GM23338 (cell line): Measurements from ENCODE around the gene YPEL5. TPM values are rescaled to one million over a fixed set of nuclear protein-coding genes. Genes with fewer than 3 reads are reported as not detected.

ENCODE experiments used
- ATAC-seq: fragments of 200-7000 bp; cut with Tn5 transposase; 3 replicates; pipeline ENCODE4 v1.9.1; 2020
- DNase-seq: peaks from one replicate; pipeline ENCODE4 v3.0.0-alpha.2; 2015; ENCODE audit warnings: low spot score
- H2AFZ ChIP-seq: fragments of 200-600 bp; sonication (generic); 2 replicates; pipeline ENCODE4 v1.8.0; 2016; ENCODE audit warnings: antibody characterized with exemption, mild to moderate bottlenecking, moderate library complexity
- H3F3A ChIP-seq: fragments of 200-600 bp; sonication (generic); replicated peaks from 2 replicates; pipeline ENCODE4 v1.8.0; 2017; ENCODE audit warnings: antibody characterized with exemption, mixed run types, low read depth
- H3K27ac ChIP-seq: fragments of 200-600 bp; sonication (generic); 2 replicates; pipeline ENCODE4 v1.6.1; 2016; ENCODE audit warnings: low read depth
- H3K27me3 ChIP-seq: fragments of 200-600 bp; sonication (generic); 2 replicates; pipeline ENCODE4 v1.8.0; 2016; ENCODE audit warnings: mild to moderate bottlenecking, mixed run types, moderate library complexity; ENCODE audit not compliant: insufficient read depth
- H3K36me3 ChIP-seq: fragments of 200-600 bp; sonication (generic); 2 replicates; pipeline ENCODE4 v1.8.0; 2016; ENCODE audit warnings: mild to moderate bottlenecking; ENCODE audit not compliant: insufficient read depth
- H3K4me1 ChIP-seq: fragments of 200-600 bp; sonication (generic); 2 replicates; pipeline ENCODE4 v1.8.0; 2016; ENCODE audit warnings: mild to moderate bottlenecking, moderate library complexity; ENCODE audit not compliant: insufficient read depth
- H3K4me2 ChIP-seq: fragments of 200-600 bp; sonication (generic); 2 replicates; pipeline ENCODE4 v1.7.1; 2017; ENCODE audit warnings: mixed run types
- H3K4me3 ChIP-seq: fragments of 200-600 bp; sonication (generic); 2 replicates; pipeline ENCODE4 v1.6.1; 2016; ENCODE audit warnings: mixed run types
- H3K79me2 ChIP-seq: fragments of 200-600 bp; sonication (generic); replicated peaks from 2 replicates; pipeline ENCODE4 v1.8.0; 2017; ENCODE audit warnings: mild to moderate bottlenecking; ENCODE audit not compliant: insufficient read depth
- H3K9me2 ChIP-seq: fragments of 200-600 bp; sonication (generic); 2 replicates; pipeline ENCODE4 v1.8.0; 2017; ENCODE audit not compliant: insufficient read depth
- H4K20me1 ChIP-seq: fragments of 200-600 bp; sonication (generic); replicated peaks from 2 replicates; pipeline ENCODE4 v1.8.0; 2017; ENCODE audit warnings: mild to moderate bottlenecking; ENCODE audit not compliant: insufficient read depth
- H3K27ac Mint-ChIP-seq: 2 replicates; pipeline ENCODE4 v1.8.0; 2020; ENCODE audit warnings: inconsistent platforms, mild to moderate bottlenecking, moderate library complexity, mixed read lengths
- H3K27me3 Mint-ChIP-seq: 3 replicates; pipeline ENCODE4 v1.8.0; 2022; ENCODE audit warnings: low read depth, mild to moderate bottlenecking, moderate library complexity, mixed read lengths, inconsistent platforms; ENCODE audit not compliant: insufficient read depth, poor library complexity
- H3K36me3 Mint-ChIP-seq: 3 replicates; pipeline ENCODE4 v1.8.0; 2021; ENCODE audit warnings: low read depth, mild to moderate bottlenecking, inconsistent platforms, moderate library complexity, mixed read lengths
- H3K4me1 Mint-ChIP-seq: 3 replicates; pipeline ENCODE4 v1.8.0; 2020; ENCODE audit warnings: mild to moderate bottlenecking, inconsistent platforms, mixed read lengths
- H3K4me3 Mint-ChIP-seq: 3 replicates; pipeline ENCODE4 v1.8.0; 2021; ENCODE audit warnings: moderate library complexity, mild to moderate bottlenecking, inconsistent platforms, mixed read lengths
- H3K9me3 Mint-ChIP-seq: 3 replicates; pipeline ENCODE4 v1.8.0; 2020; ENCODE audit warnings: moderate library complexity, mild to moderate bottlenecking, inconsistent platforms, mixed read lengths
- CREB1 ChIP-seq: fragments of 250-450 bp; sonication (Bioruptor Pico); IDR thresholded peaks from 2 replicates; pipeline ENCODE4 v1.5.0; 2020; ENCODE audit warnings: low read depth, mild to moderate bottlenecking, moderate library complexity
- CTCF ChIP-seq, 2 experiments: fragments of 200-600 bp in 1 of 2; sonication (generic) in 1 of 2; conservative IDR thresholded peaks; 2 replicates each; pipeline versions ENCODE4 v1.5.1 to v1.6.1; 2016 to 2017; ENCODE audit warnings: antibody characterized with exemption in 2 of 2, low read depth in 2 of 2, mild to moderate bottlenecking in 2 of 2, moderate library complexity in 1 of 2
- ETS1 ChIP-seq: IDR thresholded peaks from 2 replicates; pipeline ENCODE4 v1.6.1; 2016; ENCODE audit warnings: antibody characterized with exemption
- EZH2phosphoT487 ChIP-seq: fragments of 200-600 bp; sonication (generic); IDR thresholded peaks from one replicate; pipeline ENCODE4 v1.8.1; 2018; ENCODE audit warnings: antibody characterized with exemption; ENCODE audit not compliant: unreplicated experiment
- JUNB ChIP-seq: IDR thresholded peaks from one replicate; pipeline ENCODE4 v1.6.1; 2016; ENCODE audit warnings: antibody characterized with exemption; ENCODE audit not compliant: unreplicated experiment
- NANOG ChIP-seq: IDR thresholded peaks from 2 replicates; pipeline ENCODE4 v1.6.1; 2016; ENCODE audit warnings: antibody characterized with exemption, borderline replicate concordance
- POLR2AphosphoS5 ChIP-seq: IDR thresholded peaks from 2 replicates; pipeline ENCODE4 v1.6.1; 2016; ENCODE audit warnings: antibody characterized with exemption, low read depth
- REST ChIP-seq: IDR thresholded peaks from one replicate; pipeline ENCODE4 v1.6.1; 2018; ENCODE audit warnings: antibody characterized with exemption; ENCODE audit not compliant: unreplicated experiment
- ZNF114 ChIP-seq: fragments of 250-450 bp; sonication (Bioruptor Pico); IDR thresholded peaks from 2 replicates; pipeline ENCODE4 v1.5.0; 2020; ENCODE audit warnings: mild to moderate bottlenecking, moderate library complexity
- ZNF331 ChIP-seq: fragments of 250-450 bp; sonication (Bioruptor Pico); IDR thresholded peaks from 2 replicates; pipeline ENCODE4 v1.5.0; 2020; ENCODE audit warnings: low read depth, mild to moderate bottlenecking, moderate library complexity
- polyA plus RNA-seq: library from polyadenylated mRNA; unstranded; fragments of >200 nt; fragmentation: Nextera tagmentation; extraction: Ambion mirVana; gene quantifications from 2 replicates; pipeline ENCODE4 v1.2.1, GENCODE V29; 2016
- total RNA-seq: library from RNA; depleted of rRNA; stranded (reverse); fragments of >200 nt; shearing (Covaris generic); gene quantifications from 2 replicates; pipeline ENCODE4 v1.2.3, GENCODE V29; 2014

Gene YPEL5
- total and polyA plus RNA-seq, 2 experiments from 2014 or later = 24.9 to 31.1 TPM

GRCh38 chr2:30165050-30165520 lies 18.3 kb downstream of the YPEL5 start:
- Histone ChIP-seq H3F3A (no peaks in the 10 kb centered on the region), H3K4me1 (no peaks in the 10 kb centered on the region; the same call in none of the 2 replicates)

GRCh38 chr2:30165617-30166016 lies 18.8 kb downstream of the YPEL5 start:
- no peaks in the 10 kb centered on the region for H3K79me2 ChIP-seq
- ATAC-seq (no peak), DNase-seq (no peak)
- no peaks in the 10 kb centered on the region for H4K20me1 ChIP-seq
- no peaks in the 10 kb centered on the region; the same call in none of the 2 replicates for H3K4me1 ChIP-seq
- no peak overlapping the region for H3K4me2 ChIP-seq
- no peaks in the 10 kb centered on the region for H3F3A ChIP-seq
- H3K27ac Mint-ChIP-seq = no peak overlapping the region
- no peaks in the 10 kb centered on the region for H3K9me2 ChIP-seq
- H3K27ac ChIP-seq = no peak overlapping the region
- no peaks in the 10 kb centered on the region for H3K36me3 ChIP-seq
- peaks cover 5% of the 10 kb centered on the region for H3K27me3 Mint-ChIP-seq
- H3K4me3 ChIP-seq = no peak overlapping the region
- H3K4me3 Mint-ChIP-seq = no peak overlapping the region
- peaks cover 14% of the 10 kb centered on the region; the same call in 2 of the 3 replicates for H3K4me1 Mint-ChIP-seq
- H3K36me3 Mint-ChIP-seq = no peaks in the 10 kb centered on the region
- H3K9me3 Mint-ChIP-seq = no peaks in the 10 kb centered on the region; the same call in 2 of the 3 replicates
- no peaks in the 10 kb centered on the region for H3K27me3 ChIP-seq
- H2AFZ ChIP-seq = no peak overlapping the region
- TF ChIP-seq CTCF (conservative IDR thresholded peaks at IDR 0.05; ENCODE audit: low read depth in 2 of 2) = no peak
- TF ChIP-seq ZNF114 (CRISPR knock-in tag) = no peak
- TF ChIP-seq ETS1 = no peak
- TF ChIP-seq ZNF331 (CRISPR knock-in tag) = no peak
- no peak for TF ChIP-seq EZH2phosphoT487
- no peak for TF ChIP-seq POLR2AphosphoS5
- TF ChIP-seq REST = no peak
- TF ChIP-seq CREB1 = no peak
- TF ChIP-seq JUNB = no peak
- no peak for TF ChIP-seq NANOG

More at GRCh38 chr2:30165050-30165520, 18.3 kb downstream of the YPEL5 start:
- TF ChIP-seq CREB1 (no peak), JUNB (no peak), CTCF (conservative IDR thresholded peaks at IDR 0.05; ENCODE audit: low read depth in 2 of 2) (peak; percentile 87 to 91)
- DNase-seq = peak; percentile 95
- Histone ChIP-seq H3K4me3 (no peak overlapping the region), H2AFZ (no peak overlapping the region), H3K4me2 (no peak overlapping the region), H3K27me3 (no peaks in the 10 kb centered on the region), H3K36me3 (no peaks in the 10 kb centered on the region), H3K27ac (no peak overlapping the region), H3K79me2 (no peaks in the 10 kb centered on the region), H3K9me2 (no peaks in the 10 kb centered on the region), H4K20me1 (no peaks in the 10 kb centered on the region)
- no peak overlapping the region for H3K4me3 Mint-ChIP-seq
- no peak overlapping the region for H3K27ac Mint-ChIP-seq
- peak; percentile 99 for ATAC-seq
- peaks cover 14% of the 10 kb centered on the region; the same call in 2 of the 3 replicates for H3K4me1 Mint-ChIP-seq
- H3K27me3 Mint-ChIP-seq = peaks cover 3% of the 10 kb centered on the region
- H3K9me3 Mint-ChIP-seq = no peaks in the 10 kb centered on the region; the same call in 2 of the 3 replicates
- peaks cover 3% of the 10 kb centered on the region; the same call in 2 of the 3 replicates for H3K36me3 Mint-ChIP-seq
